H1 (cell line): ENCODE results near the gene SYNRG. TPM values are rescaled to one million over a fixed set of nuclear protein-coding genes. Genes with fewer than 3 reads are reported as not detected.

Source experiments
- CTCF ChIA-PET: fragments of 300-600 bp; sonication (Branson Sonifier 250); formaldehyde crosslinking; loops from one replicate; lab custom pipeline; 2021; ENCODE audit not compliant: partially characterized antibody; lab: Charles Lee
- POLR2A ChIA-PET: fragments of 300-600 bp; sonication (Branson Sonifier 250); formaldehyde crosslinking; loops from one replicate; lab custom pipeline; 2021; ENCODE audit warnings: inconsistent platforms; ENCODE audit not compliant: partially characterized antibody; lab: Charles Lee
- DNase-seq, 2 experiments: peaks; one replicate each; pipeline versions ENCODE4 v3.0.0 to v3.0.0-alpha.2; 2010 to 2022; ENCODE audit warnings: low spot score in 2 of 2, low read depth in 1 of 2, mixed read lengths in 1 of 2
- FAIRE-seq: peaks from 2 replicates; lab custom pipeline; 2011; peaks lifted over from hg19 to GRCh38; lab: Jason Lieb, UNC
- H2AFZ ChIP-seq: 2 replicates; pipeline ENCODE4 v1.8.1; 2012; ENCODE audit warnings: low read length, inconsistent platforms
- H2AK5ac ChIP-seq: 2 replicates; pipeline ENCODE4 v1.6.1; 2013; ENCODE audit warnings: low read depth, low read length
- H2BK120ac ChIP-seq: replicated peaks from 2 replicates; pipeline ENCODE3; 2013; ENCODE audit warnings: low read depth, low read length, inconsistent platforms
- H2BK12ac ChIP-seq: 2 replicates; pipeline ENCODE4 v1.6.1; 2013; ENCODE audit warnings: low read depth, low read length
- H2BK15ac ChIP-seq: 2 replicates; pipeline ENCODE4 v1.6.1; 2013; ENCODE audit warnings: low read length
- H2BK20ac ChIP-seq: 2 replicates; pipeline ENCODE4 v1.6.1; 2013; ENCODE audit warnings: low read length
- H2BK5ac ChIP-seq: 2 replicates; pipeline ENCODE4 v1.6.1; 2013; ENCODE audit warnings: low read depth, low read length
- H3K14ac ChIP-seq: 2 replicates; pipeline ENCODE4 v1.6.1; 2013; ENCODE audit warnings: inconsistent platforms; ENCODE audit not compliant: insufficient read length
- H3K18ac ChIP-seq: 2 replicates; pipeline ENCODE4 v1.6.1; 2013; ENCODE audit warnings: low read length; ENCODE audit errors: extremely low read depth
- H3K23ac ChIP-seq: 2 replicates; pipeline ENCODE4 v1.6.1; 2013; ENCODE audit warnings: inconsistent platforms; ENCODE audit not compliant: insufficient read length
- H3K23me2 ChIP-seq: 2 replicates; pipeline ENCODE4 v1.6.1; 2013; ENCODE audit warnings: low read depth, low read length
- H3K27ac ChIP-seq: 2 replicates; pipeline ENCODE4 v1.6.1; 2011; ENCODE audit warnings: low read depth, low read length, inconsistent platforms
- H3K27me3 ChIP-seq, 4 experiments: replicated peaks in 1 of 4; 1 replicate in 1 of 4; 2 replicates in 3 of 4; pipeline versions ENCODE4 v1.6.1 to v1.8.1; 2011 to 2013; ENCODE audit warnings: low read length in 3 of 4, mild to moderate bottlenecking in 3 of 4, inconsistent platforms in 2 of 4, mixed read lengths in 2 of 4, moderate library complexity in 1 of 4; ENCODE audit not compliant: control insufficient read depth in 3 of 4, insufficient read depth in 3 of 4; ENCODE audit errors: extremely low read depth in 1 of 4
- H3K36me3 ChIP-seq, 4 experiments: 2 replicates each; pipeline versions ENCODE4 v1.6.1 to v1.8.1; 2011 to 2013; ENCODE audit warnings: mild to moderate bottlenecking in 4 of 4, low read length in 3 of 4, moderate library complexity in 2 of 4, control low read depth in 1 of 4, inconsistent platforms in 1 of 4; ENCODE audit not compliant: insufficient read depth in 4 of 4, control insufficient read depth in 2 of 4
- H3K4ac ChIP-seq: replicated peaks from 2 replicates; pipeline ENCODE3; 2013; ENCODE audit warnings: low read length, low read depth, mixed read lengths, inconsistent platforms; ENCODE audit not compliant: insufficient read length
- H3K4me1 ChIP-seq, 4 experiments: replicated peaks in 1 of 4; 1 replicate in 1 of 4; 2 replicates in 3 of 4; pipeline versions ENCODE4 v1.6.1 to v1.8.1; 2011 to 2013; ENCODE audit warnings: low read length in 3 of 4, inconsistent platforms in 2 of 4, mixed read lengths in 1 of 4; ENCODE audit not compliant: insufficient read depth in 4 of 4, control insufficient read depth in 3 of 4
- H3K4me2 ChIP-seq, 2 experiments: 2 replicates each; pipeline versions ENCODE4 v1.6.1 to v1.8.1; 2011 to 2013; ENCODE audit warnings: low read depth in 2 of 2, low read length in 2 of 2, control low read depth in 1 of 2, inconsistent platforms in 1 of 2, mild to moderate bottlenecking in 1 of 2; ENCODE audit not compliant: insufficient read depth in 1 of 2
- H3K4me3 ChIP-seq, 4 experiments: fragments of 200-600, 300-600 bp in 1 of 4; sonication (generic), shearing (Covaris generic), sonication (Bioruptor Twin) in 1 of 4; 2 replicates each; pipeline versions ENCODE4 v1.5.1 to v1.8.1; 2011 to 2016; ENCODE audit warnings: low read length in 4 of 4, low read depth in 3 of 4, control low read depth in 2 of 4, inconsistent platforms in 2 of 4, mild to moderate bottlenecking in 2 of 4, mixed read lengths in 1 of 4, moderate library complexity in 1 of 4; ENCODE audit not compliant: insufficient read depth in 2 of 4; ENCODE audit errors: extremely low read depth in 1 of 4
- H3K56ac ChIP-seq: replicated peaks from 2 replicates; pipeline ENCODE3; 2013; ENCODE audit warnings: low read depth, mild to moderate bottlenecking, mixed read lengths, low read length, inconsistent platforms; ENCODE audit not compliant: insufficient read length
- H3K79me1 ChIP-seq: 2 replicates; pipeline ENCODE4 v1.6.1; 2013; ENCODE audit warnings: low read depth, low read length, control low read depth
- H3K79me2 ChIP-seq, 2 experiments: 2 replicates each; pipeline versions ENCODE4 v1.6.1 to v1.8.1; 2012 to 2013; ENCODE audit warnings: low read length in 2 of 2, mild to moderate bottlenecking in 2 of 2, inconsistent platforms in 1 of 2; ENCODE audit not compliant: insufficient read depth in 2 of 2, control insufficient read depth in 1 of 2
- H3K9ac ChIP-seq, 4 experiments: replicated peaks in 1 of 4; 1 replicate in 1 of 4; 2 replicates in 3 of 4; pipeline versions ENCODE4 v1.6.1 to v1.8.1; 2011 to 2013; ENCODE audit warnings: low read depth in 3 of 4, low read length in 3 of 4, control low read depth in 2 of 4, mild to moderate bottlenecking in 2 of 4, moderate library complexity in 2 of 4, inconsistent platforms in 1 of 4; ENCODE audit errors: extremely low read depth in 1 of 4
- H3K9me3 ChIP-seq, 2 experiments: 2 replicates each; pipeline versions ENCODE4 v1.6.1 to v1.8.1; 2012 to 2013; ENCODE audit warnings: mild to moderate bottlenecking in 2 of 2, moderate library complexity in 2 of 2, control low read depth in 1 of 2, inconsistent platforms in 1 of 2, low read depth in 1 of 2, low read length in 1 of 2, mixed read lengths in 1 of 2; ENCODE audit not compliant: insufficient read depth in 2 of 2
- H4K20me1 ChIP-seq, 2 experiments: replicated peaks in 1 of 2; 2 replicates each; pipeline versions ENCODE3 to v1.8.1; 2011 to 2013; ENCODE audit warnings: inconsistent platforms in 2 of 2, low read length in 2 of 2, mild to moderate bottlenecking in 1 of 2; ENCODE audit not compliant: insufficient read depth in 2 of 2, control insufficient read depth in 1 of 2
- H4K5ac ChIP-seq: 2 replicates; pipeline ENCODE4 v1.6.1; 2013; ENCODE audit warnings: low read length, low read depth, mixed read lengths, inconsistent platforms; ENCODE audit not compliant: insufficient read length
- H4K8ac ChIP-seq: 2 replicates; pipeline ENCODE4 v1.8.0; 2013; ENCODE audit warnings: mild to moderate bottlenecking, moderate library complexity, low read length, inconsistent platforms; ENCODE audit not compliant: insufficient read depth; ENCODE audit errors: extremely low read depth
- H4K91ac ChIP-seq: replicated peaks from 2 replicates; pipeline ENCODE3; 2013; ENCODE audit warnings: low read length, mixed read lengths, inconsistent platforms; ENCODE audit not compliant: insufficient read length
- HDAC6 ChIP-seq: IDR thresholded peaks from one replicate; pipeline ENCODE4 v1.7.1; 2012; ENCODE audit warnings: low read depth, mild to moderate bottlenecking, inconsistent platforms, low read length, moderate library complexity
- WGBS, 2 experiments: shearing (Covaris generic) in 1 of 2; methylation state at CpG; one replicate each; pipeline versions ENCODE4 v1.1.6 to v1.1.7; 2013 to 2015; ENCODE audit warnings: low lambda C conversion rate in 2 of 2, mixed read lengths in 2 of 2, inconsistent platforms in 1 of 2, low coverage in 1 of 2, missing lambda C conversion rate in 1 of 2; ENCODE audit not compliant: insufficient replicate concordance in 2 of 2, insufficient coverage in 1 of 2, insufficient read length in 1 of 2; ENCODE audit errors: extremely low coverage in 1 of 2, missing lambda C conversion rate in 1 of 2; 5-methylcytosine and 5-hydroxymethylcytosine counted together
- polyA plus RNA-seq, 7 experiments: library from polyadenylated mRNA; depleted of rRNA in 3 of 7; stranded (reverse) in 5 of 7; unstranded in 2 of 7; fragments of >200 nt in 5 of 7; fragments of 200-250 nt in 2 of 7; gene quantifications; 1 replicate in 5 of 7; 2 replicates in 1 of 7; 4 replicates in 1 of 7; pipeline versions ENCODE4 v1.2.1 to v1.2.3, GENCODE V29; 2011 to 2013; ENCODE audit warnings: missing spikeins in 2 of 7, mixed read lengths in 2 of 7
- total RNA-seq: library from RNA; stranded (reverse); fragmentation: NEBNext Ultra II Directional; extraction: Animal tissue kit (Norgen Biotek cat#: 25700); gene quantifications from 2 replicates; pipeline ENCODE4 v1.2.1, GENCODE V29; 2021

SYNRG gene
- total and polyA plus RNA-seq, 2 of the 8 experiments (the other 6 are each of a cell fraction or from before 2014, with no cell fraction given) = 7.7 to 31.7 TPM

GRCh38 chr17:37564252-37564651 is 45.0 kb downstream of the SYNRG start:
- Histone ChIP-seq H2BK5ac (no peak overlapping the region), H3K79me2 (no peaks in the 10 kb centered on the region), H2BK120ac (no peak overlapping the region), H4K8ac (no peak overlapping the region), H3K4me2 (no peak overlapping the region), H2BK20ac (no peak overlapping the region), H2BK12ac (no peak overlapping the region), H2AK5ac (no peak overlapping the region), H3K14ac (no peak overlapping the region), H3K23me2 (no peaks in the 10 kb centered on the region), H2BK15ac (no peak overlapping the region), H4K20me1 (peaks cover 0 to 2% of the 10 kb centered on the region in 2 experiments), H3K27ac (no peak overlapping the region), H2AFZ (no peak overlapping the region), H3K36me3 (peaks cover 6 to 28% (median 17%) of the 10 kb centered on the region in 4 experiments), H3K18ac (no peak overlapping the region), H3K4me1 (peaks cover 0 to 8% (median 4%) of the 10 kb centered on the region in 4 experiments; a peak in 3 of 7 replicates), H3K27me3 (no peaks in the 10 kb centered on the region), H3K23ac (no peak overlapping the region), H3K79me1 (no peaks in the 10 kb centered on the region), H3K4me3 (no peak overlapping the region), H4K91ac (no peak overlapping the region), H3K4ac (no peak overlapping the region), H3K56ac (no peak overlapping the region), H3K9me3 (no peaks in the 10 kb centered on the region), H3K9ac (no peak overlapping the region), H4K5ac (no peak overlapping the region)
- TF ChIP-seq HDAC6 = no peak
- ChIA-PET CTCF (no interaction called here), POLR2A (no interaction called here)
- 96% methylated on average over 3 of the region's 3 CpGs; no CpG with 5 or more reads in 1 of the 2 experiments for WGBS, 2 experiments
- FAIRE-seq (no peak), DNase-seq (no peak)
